GM23248 (cell line): ENCODE data around the gene RP9. TPM values are rescaled to one million over a fixed set of nuclear protein-coding genes. Genes with fewer than 3 reads are reported as not detected.

Experiments
- DNase-seq: peaks from one replicate; pipeline ENCODE4 v3.0.0-alpha.2; 2015
- H2AFZ ChIP-seq: fragments of 200-600 bp; sonication (generic); 2 replicates; pipeline ENCODE4 v1.6.1; 2016; ENCODE audit warnings: antibody characterized with exemption
- H3F3A ChIP-seq: fragments of 200-600 bp; sonication (generic); 2 replicates; pipeline ENCODE4 v1.6.1; 2016; ENCODE audit warnings: mild to moderate bottlenecking, antibody characterized with exemption, mixed run types; ENCODE audit not compliant: insufficient read depth
- H3K27ac ChIP-seq: fragments of 200-600 bp; sonication (generic); 2 replicates; pipeline ENCODE4 v1.5.1; 2016; ENCODE audit warnings: mild to moderate bottlenecking
- H3K27me3 ChIP-seq: fragments of 200-600 bp; sonication (generic); replicated peaks from 2 replicates; pipeline ENCODE4 v1.6.1; 2016; ENCODE audit warnings: mild to moderate bottlenecking; ENCODE audit not compliant: insufficient read depth
- H3K36me3 ChIP-seq: fragments of 200-600 bp; sonication (generic); 2 replicates; pipeline ENCODE4 v1.6.1; 2016; ENCODE audit warnings: low read depth, mild to moderate bottlenecking
- H3K4me1 ChIP-seq: fragments of 200-600 bp; sonication (generic); 2 replicates; pipeline ENCODE4 v1.6.1; 2016; ENCODE audit warnings: mild to moderate bottlenecking; ENCODE audit not compliant: insufficient read depth
- H3K4me2 ChIP-seq: fragments of 200-600 bp; sonication (generic); one replicate; pipeline ENCODE4 v1.6.1; 2016; ENCODE audit warnings: mild to moderate bottlenecking; ENCODE audit not compliant: unreplicated experiment
- H3K4me3 ChIP-seq: fragments of 200-600 bp; sonication (generic); 2 replicates; pipeline ENCODE4 v1.5.1; 2016; ENCODE audit warnings: mild to moderate bottlenecking
- H3K79me2 ChIP-seq: fragments of 200-600 bp; sonication (generic); 2 replicates; pipeline ENCODE4 v1.6.1; 2016; ENCODE audit warnings: mild to moderate bottlenecking; ENCODE audit not compliant: insufficient read depth
- H3K9ac ChIP-seq: fragments of 200-600 bp; sonication (generic); 2 replicates; pipeline ENCODE4 v1.6.1; 2016; ENCODE audit warnings: mild to moderate bottlenecking
- H3K9me2 ChIP-seq: fragments of 200-600 bp; sonication (generic); 2 replicates; pipeline ENCODE4 v1.6.1; 2016; ENCODE audit warnings: mixed run types, mild to moderate bottlenecking, moderate library complexity; ENCODE audit not compliant: insufficient read depth
- H3K9me3 ChIP-seq: fragments of 200-600 bp; sonication (generic); one replicate; pipeline ENCODE4 v1.6.1; 2017; ENCODE audit warnings: low read depth
- H4K20me1 ChIP-seq: fragments of 200-600 bp; sonication (generic); 2 replicates; pipeline ENCODE4 v1.6.0; 2016; ENCODE audit not compliant: insufficient read depth
- EZH2 ChIP-seq: fragments of 200-600 bp; sonication (generic); IDR thresholded peaks from 2 replicates; pipeline ENCODE4 v1.6.1; 2018; ENCODE audit warnings: antibody characterized with exemption, mild to moderate bottlenecking; ENCODE audit not compliant: insufficient read depth, poor library complexity, severe bottlenecking
- EZH2phosphoT487 ChIP-seq: fragments of 200-600 bp; sonication (generic); IDR thresholded peaks from 2 replicates; pipeline ENCODE4 v1.6.1; 2018; ENCODE audit warnings: antibody characterized with exemption, moderate library complexity, mild to moderate bottlenecking, low read depth; ENCODE audit not compliant: insufficient read depth
- WGBS, 2 experiments: methylation state at CpG; one replicate each; pipeline ENCODE4 v1.1.6; 2015 to 2017; ENCODE audit warnings: low lambda C conversion rate in 2 of 2, low coverage in 1 of 2; ENCODE audit errors: missing lambda C conversion rate in 2 of 2; 5-methylcytosine and 5-hydroxymethylcytosine counted together
- in situ Hi-C: fragments of 300-500 bp; cut with MboI; formaldehyde crosslinking; loops from 2 replicates; pipeline ENCODE4 v1.15.0; 2020
- polyA plus RNA-seq: library from polyadenylated mRNA; unstranded; fragments of >200 nt; fragmentation: Nextera tagmentation; extraction: Ambion mirVana; gene quantifications from 2 replicates; pipeline ENCODE4 v1.2.1, GENCODE V29; 2016
- total RNA-seq: library from RNA; depleted of rRNA; stranded (reverse); fragments of >200 nt; shearing (Covaris generic); gene quantifications from 2 replicates; pipeline ENCODE4 v1.2.3, GENCODE V29; 2014

RP9 gene
- total and polyA plus RNA-seq, 2 experiments from 2014 or later, result 9.5 to 24.7 TPM

DNA sequence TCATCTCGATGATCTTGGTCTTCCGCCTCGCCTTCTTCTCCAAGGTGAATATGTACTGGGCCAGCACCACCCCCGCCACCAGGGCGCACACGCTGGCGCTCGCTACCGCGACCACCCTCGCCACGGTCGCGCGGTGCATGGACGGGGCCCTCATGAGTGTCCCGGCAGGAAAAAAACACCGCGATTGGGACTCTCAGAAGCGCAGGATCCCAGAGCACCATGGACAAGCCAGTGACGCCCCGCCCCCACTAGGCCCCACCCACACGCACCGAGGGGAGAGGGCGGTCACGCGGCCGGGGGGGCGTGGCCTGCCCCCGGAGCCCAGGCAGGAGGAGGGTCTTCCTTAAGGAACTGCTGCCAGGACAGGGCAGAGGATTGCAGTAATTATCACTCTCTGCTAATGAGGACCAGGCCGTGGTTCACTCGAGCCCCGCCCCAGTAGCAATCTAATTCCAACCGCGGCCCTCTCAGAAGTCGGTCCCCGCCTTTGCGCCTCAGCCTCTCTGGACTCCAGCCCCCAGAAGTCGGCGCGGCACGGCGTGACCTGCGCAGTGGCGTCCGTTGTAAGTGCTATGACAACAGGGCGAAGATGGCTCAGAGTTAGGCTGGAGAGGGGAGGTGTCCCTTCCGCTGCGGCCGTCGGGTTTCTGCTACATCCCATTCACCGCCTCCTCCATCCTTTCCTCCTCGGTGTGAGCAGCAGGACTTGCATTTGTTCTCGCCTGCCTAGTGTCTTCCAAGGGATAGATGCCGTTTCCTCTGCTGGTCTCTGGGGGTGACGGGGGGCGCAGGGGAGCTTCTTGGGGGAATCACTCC lies 20.0 kb upstream of the RP9 start, which contains the start of gene BBS9:
TSS of gene BBS9 (plus strand) at position 575 of the 816 bp plus-strand sequence. CDS start 16,689 bp downstream, outside the sequence.
- in situ Hi-C loops, result no loop called here
- peak within 1 kb of the TSS; percentile 65 for H3K27ac ChIP-seq
- peak within 1 kb of the TSS; percentile 81 for H3K9ac ChIP-seq
- H3K4me2 ChIP-seq, result peak within 1 kb of the TSS; percentile 90
- WGBS, 2 experiments, result 1 to 2% methylated on average over 51 to 53 of the region's 57 CpGs
- DNase-seq, result peak; percentile 98
- no peaks in the 10 kb centered on the region for H3K27me3 ChIP-seq
- no peaks in the 10 kb centered on the region for H4K20me1 ChIP-seq
- H3K79me2 ChIP-seq, result peaks cover 39% of the 10 kb centered on the region
- H3K36me3 ChIP-seq, result no peaks in the 10 kb centered on the region
- peaks cover 7% of the 10 kb centered on the region for H3K4me1 ChIP-seq
- no peaks in the 10 kb centered on the region for H3F3A ChIP-seq
- no peak for TF ChIP-seq EZH2phosphoT487
- no peak for TF ChIP-seq EZH2
- H3K9me3 ChIP-seq, result no peaks in the 10 kb centered on the region
- no peaks in the 10 kb centered on the region for H3K9me2 ChIP-seq
- peak within 1 kb of the TSS; percentile 95 for H3K4me3 ChIP-seq
- peak within 1 kb of the TSS; percentile 97 for H2AFZ ChIP-seq

- peak overlapping the region; percentile 65 for H3K27ac ChIP-seq
- no peaks in the 10 kb centered on the region for H3K36me3 ChIP-seq
- peak overlapping the region; percentile 81 for H3K9ac ChIP-seq
- peak overlapping the region; percentile 95 for H3K4me3 ChIP-seq
- peaks cover 7% of the 10 kb centered on the region for H3K4me1 ChIP-seq
- H4K20me1 ChIP-seq, result no peaks in the 10 kb centered on the region
- no peaks in the 10 kb centered on the region for H3K9me2 ChIP-seq
- H2AFZ ChIP-seq, result peak overlapping the region; percentile 97
- in situ Hi-C loops, result no loop called here
- peak overlapping the region; percentile 90 for H3K4me2 ChIP-seq
- no peaks in the 10 kb centered on the region for H3K9me3 ChIP-seq
- H3K27me3 ChIP-seq, result no peaks in the 10 kb centered on the region
- H3F3A ChIP-seq, result no peaks in the 10 kb centered on the region
- WGBS, 2 experiments, result 0 to 1% methylated on average over 3 of the region's 3 CpGs
- DNase-seq, result no peak
- TF ChIP-seq EZH2 (no peak), EZH2phosphoT487 (no peak)
- peaks cover 35% of the 10 kb centered on the region for H3K79me2 ChIP-seq
Measured at GRCh38 chr7:33128631-33128989, 19.4 kb upstream of the RP9 start.

DNA sequence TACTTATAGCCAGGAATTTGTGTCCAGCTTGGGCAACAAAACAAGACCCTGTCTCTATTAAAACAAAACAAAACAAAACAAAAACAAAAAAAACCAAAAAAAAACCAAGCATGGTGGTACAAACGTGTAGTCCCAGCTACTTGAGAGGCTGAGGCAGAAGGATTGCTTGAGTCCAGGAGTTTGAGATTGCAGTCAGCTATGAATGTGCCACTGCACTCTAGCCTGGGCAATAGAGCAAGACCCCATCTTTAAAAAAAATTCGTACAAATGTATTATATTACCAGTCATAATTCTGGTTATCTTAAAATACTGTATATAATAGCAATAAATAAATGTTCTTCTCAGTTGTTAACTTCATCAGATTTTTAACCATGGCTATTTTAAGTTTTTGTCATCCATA lies 17.9 kb upstream of the RP9 start:
- Histone ChIP-seq H3K9me2 (no peaks in the 10 kb centered on the region), H2AFZ (0 out of 2 replicates have a peak overlapping the region, but pooled peaks have one; percentile 5), H3K9me3 (no peaks in the 10 kb centered on the region), H3K27me3 (no peaks in the 10 kb centered on the region), H3K9ac (no peak overlapping the region), H3F3A (no peaks in the 10 kb centered on the region), H4K20me1 (no peaks in the 10 kb centered on the region), H3K4me3 (no peak overlapping the region), H3K27ac (no peak overlapping the region), H3K79me2 (peaks cover 22% of the 10 kb centered on the region), H3K36me3 (no peaks in the 10 kb centered on the region), H3K4me2 (no peak overlapping the region), H3K4me1 (peaks cover 7% of the 10 kb centered on the region)
- TF ChIP-seq EZH2 (no peak), EZH2phosphoT487 (no peak)
- no peak for DNase-seq
- WGBS, 2 experiments, result 25 to 29% methylated on average over 2 of the region's 2 CpGs
- in situ Hi-C loops, result no loop called here

- peak; percentile 9 for DNase-seq
- H3K4me1 ChIP-seq, result no peaks in the 10 kb centered on the region
- H3K4me3 ChIP-seq, result no peak overlapping the region
- H3K79me2 ChIP-seq, result no peaks in the 10 kb centered on the region
- WGBS, 2 experiments, result 84 to 88% methylated on average over 3 of the region's 3 CpGs
- no peak overlapping the region for H2AFZ ChIP-seq
- H4K20me1 ChIP-seq, result no peaks in the 10 kb centered on the region
- H3F3A ChIP-seq, result no peaks in the 10 kb centered on the region
- no peak overlapping the region for H3K27ac ChIP-seq
- in situ Hi-C loops, result no loop called here
- H3K36me3 ChIP-seq, result no peaks in the 10 kb centered on the region
- no peaks in the 10 kb centered on the region for H3K9me2 ChIP-seq
- H3K27me3 ChIP-seq, result no peaks in the 10 kb centered on the region
- no peak overlapping the region for H3K4me2 ChIP-seq
- H3K9me3 ChIP-seq, result peaks cover 3% of the 10 kb centered on the region
- TF ChIP-seq EZH2phosphoT487 (no peak), EZH2 (no peak)
- no peak overlapping the region for H3K9ac ChIP-seq
Measured at GRCh38 chr7:33118383-33118782, 9.2 kb upstream of the RP9 start.
